Measurements from ENCODE around the gene RPTOR. TPM values are rescaled to one million over a fixed set of nuclear protein-coding genes. Genes with fewer than 3 reads are reported as not detected.

The RPTOR gene
- polyA plus RNA-seq, 1 of the 3 experiments (the other 2 are of a cell fraction) = 14.9 TPM

- DNase-seq = no peak
- CTCF ChIA-PET = interaction anchor here (0.9 to 4.4 kb wide), 3 partner anchors 29 to 119 kb away, joined by 3 to 16 read pairs (median 5); no protein-coding TSS in a partner anchor
- Histone ChIP-seq H4K20me1 (ENCODE audit: insufficient read depth) (0 out of 2 replicates have a peak, but pooled peaks cover 4% of the 10 kb centered on the region), H3K9me2 (no peaks in the 10 kb centered on the region), H3F3A (replicated peaks; ENCODE audit: insufficient read depth) (no peaks in the 10 kb centered on the region), H3K36me3 (replicated peaks in 1 of 2; ENCODE audit: control insufficient read depth in 1 of 2, insufficient read depth in 2 of 2, low read length in 1 of 2) (no peaks in the 10 kb centered on the region), H3K4me3 (ENCODE audit: low read depth in 2 of 2, low read length in 1 of 2) (peak overlapping the region; percentile 79 to 90; a peak in 3 of 4 replicates), H3K79me2 (ENCODE audit: insufficient read depth) (peaks cover 65% of the 10 kb centered on the region), H3K9me3 (no peaks in the 10 kb centered on the region), H3K4me2 (peak overlapping the region; percentile 93), H3K27me3 (ENCODE audit: insufficient read depth) (no peaks in the 10 kb centered on the region), H3K4me1 (ENCODE audit: control insufficient read depth in 1 of 2, insufficient read depth in 2 of 2, low read depth in 1 of 2, low read length in 1 of 2) (peaks cover 11 to 13% of the 10 kb centered on the region in 2 experiments; a peak in 3 of 4 replicates), H2AFZ (ENCODE audit: low read depth) (no peak overlapping the region), H3K27ac (ENCODE audit: low read depth in 2 of 2, low read length in 1 of 2) (no peak overlapping the region), H3K9ac (peak overlapping the region; percentile 14; the same call in 1 of the 2 replicates)
- 75% methylated on average over 5 of the region's 5 CpGs for WGBS (ENCODE audit: low lambda C conversion rate)
- TF ChIP-seq EP300 (IDR thresholded peaks at IDR 0.05; ENCODE audit: borderline replicate concordance in 1 of 2, low read depth in 1 of 2, low read length in 1 of 2) (no peak), FOSL2 (IDR thresholded peaks at IDR 0.05; ENCODE audit: borderline replicate concordance, low read depth) (0 out of 2 replicates have a peak, but pooled peaks have one; percentile 3)
- POLR2A ChIA-PET = no interaction called here
Observed at GRCh38 chr17:80546267-80546666, 1.6 kb downstream of the RPTOR start.

GRCh38 chr17:80552523-80552922 lies 7.9 kb downstream of the RPTOR start:
- no peak overlapping the region for H2AFZ ChIP-seq (ENCODE audit: low read depth)
- ChIA-PET POLR2A (no interaction called here), CTCF (interaction anchor here (1.1 kb wide), 1 partner anchor 23 kb away, joined by 7 read pairs; no protein-coding TSS in a partner anchor)
- peaks cover 88% of the 10 kb centered on the region for H3K79me2 ChIP-seq (ENCODE audit: insufficient read depth)
- no peak overlapping the region for H3K27ac ChIP-seq (ENCODE audit: low read depth in 2 of 2, low read length in 1 of 2)
- H3F3A ChIP-seq (replicated peaks; ENCODE audit: insufficient read depth) = no peaks in the 10 kb centered on the region
- H3K9me3 ChIP-seq = no peaks in the 10 kb centered on the region
- H3K4me3 ChIP-seq (ENCODE audit: low read depth in 2 of 2, low read length in 1 of 2) = no peak overlapping the region
- no peak for DNase-seq
- no peaks in the 10 kb centered on the region for H3K36me3 ChIP-seq (replicated peaks in 1 of 2; ENCODE audit: control insufficient read depth in 1 of 2, insufficient read depth in 2 of 2, low read length in 1 of 2)
- peaks cover 29% of the 10 kb centered on the region for H4K20me1 ChIP-seq (ENCODE audit: insufficient read depth)
- no peak overlapping the region for H3K9ac ChIP-seq
- no peaks in the 10 kb centered on the region for H3K9me2 ChIP-seq
- no peaks in the 10 kb centered on the region for H3K27me3 ChIP-seq (ENCODE audit: insufficient read depth)
- H3K4me1 ChIP-seq (ENCODE audit: control insufficient read depth in 1 of 2, insufficient read depth in 2 of 2, low read depth in 1 of 2, low read length in 1 of 2) = no peaks in the 10 kb centered on the region
- TF ChIP-seq MEF2A (IDR thresholded peaks at IDR 0.05; ENCODE audit: borderline replicate concordance, low read depth) = no peak
- no peak for TF ChIP-seq RAD21 (IDR thresholded peaks at IDR 0.05; ENCODE audit: low read length)
- no peak for TF ChIP-seq ELF1 (IDR thresholded peaks at IDR 0.05)
- TF ChIP-seq EP300 (IDR thresholded peaks at IDR 0.05; ENCODE audit: borderline replicate concordance in 1 of 2, low read depth in 1 of 2, low read length in 1 of 2) = no peak
- TF ChIP-seq USF2 (IDR thresholded peaks at IDR 0.05; ENCODE audit: borderline replicate concordance, low read depth, low read length) = no peak
- no peak for TF ChIP-seq GATA2 (CRISPR knock-in tag; IDR thresholded peaks at IDR 0.05)
- no peak for TF ChIP-seq SMC3 (IDR thresholded peaks at IDR 0.05; ENCODE audit: low read depth, low read length)
- no peak for TF ChIP-seq CHD2 (IDR thresholded peaks at IDR 0.05; ENCODE audit: low read length, partially characterized antibody)
- no peak for TF ChIP-seq MXI1 (IDR thresholded peaks at IDR 0.05; ENCODE audit: low read depth, low read length)
- no peak for TF ChIP-seq RFX5 (IDR thresholded peaks at IDR 0.05; ENCODE audit: low read length)
- no peak for TF ChIP-seq NRF1 (IDR thresholded peaks at IDR 0.05; ENCODE audit: low read depth, low read length)
- no peak for TF ChIP-seq RXRA (IDR thresholded peaks at IDR 0.05; ENCODE audit: borderline replicate concordance, low read depth)
- no peak for TF ChIP-seq IRF3 (IDR thresholded peaks at IDR 0.05; ENCODE audit: low read depth, low read length)
- TF ChIP-seq, protein P1, sequence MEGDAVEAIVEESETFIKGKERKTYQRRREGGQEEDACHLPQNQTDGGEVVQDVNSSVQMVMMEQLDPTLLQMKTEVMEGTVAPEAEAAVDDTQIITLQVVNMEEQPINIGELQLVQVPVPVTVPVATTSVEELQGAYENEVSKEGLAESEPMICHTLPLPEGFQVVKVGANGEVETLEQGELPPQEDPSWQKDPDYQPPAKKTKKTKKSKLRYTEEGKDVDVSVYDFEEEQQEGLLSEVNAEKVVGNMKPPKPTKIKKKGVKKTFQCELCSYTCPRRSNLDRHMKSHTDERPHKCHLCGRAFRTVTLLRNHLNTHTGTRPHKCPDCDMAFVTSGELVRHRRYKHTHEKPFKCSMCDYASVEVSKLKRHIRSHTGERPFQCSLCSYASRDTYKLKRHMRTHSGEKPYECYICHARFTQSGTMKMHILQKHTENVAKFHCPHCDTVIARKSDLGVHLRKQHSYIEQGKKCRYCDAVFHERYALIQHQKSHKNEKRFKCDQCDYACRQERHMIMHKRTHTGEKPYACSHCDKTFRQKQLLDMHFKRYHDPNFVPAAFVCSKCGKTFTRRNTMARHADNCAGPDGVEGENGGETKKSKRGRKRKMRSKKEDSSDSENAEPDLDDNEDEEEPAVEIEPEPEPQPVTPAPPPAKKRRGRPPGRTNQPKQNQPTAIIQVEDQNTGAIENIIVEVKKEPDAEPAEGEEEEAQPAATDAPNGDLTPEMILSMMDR (IDR thresholded peaks at IDR 0.05) = no peak
- no peak for TF ChIP-seq POLR2AphosphoS5 (IDR thresholded peaks at IDR 0.05; ENCODE audit: low read depth, low read length)
- no peak for TF ChIP-seq RCOR1 (IDR thresholded peaks at IDR 0.05; ENCODE audit: low read length)
- no peak for TF ChIP-seq TCF12 (IDR thresholded peaks at IDR 0.05)
- no peak for TF ChIP-seq MAX (IDR thresholded peaks at IDR 0.05; ENCODE audit: low read depth)
- TF ChIP-seq SIN3A (IDR thresholded peaks at IDR 0.05; ENCODE audit: borderline replicate concordance, low read depth, low read length) = no peak
- TF ChIP-seq JUND (IDR thresholded peaks at IDR 0.05) = no peak
- H3K4me2 ChIP-seq = no peak overlapping the region
- 49% methylated on average over 2 of the region's 2 CpGs for WGBS (ENCODE audit: low lambda C conversion rate)
